H1 (cell line): Measurements from ENCODE around the gene ASMTL. TPM values are rescaled to one million over a fixed set of nuclear protein-coding genes. Genes with fewer than 3 reads are reported as not detected.
A peak's percentile ranks its signal among the peaks of the same experiment; 100 is the strongest.

Experiments
- CTCF ChIA-PET: fragments of 300-600 bp; sonication (Branson Sonifier 250); formaldehyde crosslinking; loops from one replicate; lab custom pipeline; 2021; ENCODE audit not compliant: partially characterized antibody; lab: Charles Lee
- POLR2A ChIA-PET: fragments of 300-600 bp; sonication (Branson Sonifier 250); formaldehyde crosslinking; loops from one replicate; lab custom pipeline; 2021; ENCODE audit warnings: inconsistent platforms; ENCODE audit not compliant: partially characterized antibody; lab: Charles Lee
- DNase-seq, 2 experiments: peaks; one replicate each; pipeline versions ENCODE4 v3.0.0 to v3.0.0-alpha.2; 2010 to 2022; ENCODE audit warnings: low spot score in 2 of 2, low read depth in 1 of 2, mixed read lengths in 1 of 2
- FAIRE-seq: peaks from 2 replicates; lab custom pipeline; 2011; peaks lifted over from hg19 to GRCh38; lab: Jason Lieb, UNC
- H2AFZ ChIP-seq: 2 replicates; pipeline ENCODE4 v1.8.1; 2012; ENCODE audit warnings: low read length, inconsistent platforms
- H2AK5ac ChIP-seq: 2 replicates; pipeline ENCODE4 v1.6.1; 2013; ENCODE audit warnings: low read depth, low read length
- H2BK120ac ChIP-seq: replicated peaks from 2 replicates; pipeline ENCODE3; 2013; ENCODE audit warnings: low read depth, low read length, inconsistent platforms
- H2BK12ac ChIP-seq: 2 replicates; pipeline ENCODE4 v1.6.1; 2013; ENCODE audit warnings: low read depth, low read length
- H2BK15ac ChIP-seq: 2 replicates; pipeline ENCODE4 v1.6.1; 2013; ENCODE audit warnings: low read length
- H2BK20ac ChIP-seq: 2 replicates; pipeline ENCODE4 v1.6.1; 2013; ENCODE audit warnings: low read length
- H2BK5ac ChIP-seq: 2 replicates; pipeline ENCODE4 v1.6.1; 2013; ENCODE audit warnings: low read depth, low read length
- H3K14ac ChIP-seq: 2 replicates; pipeline ENCODE4 v1.6.1; 2013; ENCODE audit warnings: inconsistent platforms; ENCODE audit not compliant: insufficient read length
- H3K18ac ChIP-seq: 2 replicates; pipeline ENCODE4 v1.6.1; 2013; ENCODE audit warnings: low read length; ENCODE audit errors: extremely low read depth
- H3K23ac ChIP-seq: 2 replicates; pipeline ENCODE4 v1.6.1; 2013; ENCODE audit warnings: inconsistent platforms; ENCODE audit not compliant: insufficient read length
- H3K23me2 ChIP-seq: 2 replicates; pipeline ENCODE4 v1.6.1; 2013; ENCODE audit warnings: low read depth, low read length
- H3K27ac ChIP-seq: 2 replicates; pipeline ENCODE4 v1.6.1; 2011; ENCODE audit warnings: low read depth, low read length, inconsistent platforms
- H3K27me3 ChIP-seq, 4 experiments: replicated peaks in 1 of 4; 1 replicate in 1 of 4; 2 replicates in 3 of 4; pipeline versions ENCODE4 v1.6.1 to v1.8.1; 2011 to 2013; ENCODE audit warnings: low read length in 3 of 4, mild to moderate bottlenecking in 3 of 4, inconsistent platforms in 2 of 4, mixed read lengths in 2 of 4, moderate library complexity in 1 of 4; ENCODE audit not compliant: control insufficient read depth in 3 of 4, insufficient read depth in 3 of 4; ENCODE audit errors: extremely low read depth in 1 of 4
- H3K36me3 ChIP-seq, 4 experiments: 2 replicates each; pipeline versions ENCODE4 v1.6.1 to v1.8.1; 2011 to 2013; ENCODE audit warnings: mild to moderate bottlenecking in 4 of 4, low read length in 3 of 4, moderate library complexity in 2 of 4, control low read depth in 1 of 4, inconsistent platforms in 1 of 4; ENCODE audit not compliant: insufficient read depth in 4 of 4, control insufficient read depth in 2 of 4
- H3K4ac ChIP-seq: replicated peaks from 2 replicates; pipeline ENCODE3; 2013; ENCODE audit warnings: low read length, low read depth, mixed read lengths, inconsistent platforms; ENCODE audit not compliant: insufficient read length
- H3K4me1 ChIP-seq, 4 experiments: replicated peaks in 1 of 4; 1 replicate in 1 of 4; 2 replicates in 3 of 4; pipeline versions ENCODE4 v1.6.1 to v1.8.1; 2011 to 2013; ENCODE audit warnings: low read length in 3 of 4, inconsistent platforms in 2 of 4, mixed read lengths in 1 of 4; ENCODE audit not compliant: insufficient read depth in 4 of 4, control insufficient read depth in 3 of 4
- H3K4me2 ChIP-seq, 2 experiments: 2 replicates each; pipeline versions ENCODE4 v1.6.1 to v1.8.1; 2011 to 2013; ENCODE audit warnings: low read depth in 2 of 2, low read length in 2 of 2, control low read depth in 1 of 2, inconsistent platforms in 1 of 2, mild to moderate bottlenecking in 1 of 2; ENCODE audit not compliant: insufficient read depth in 1 of 2
- H3K4me3 ChIP-seq, 4 experiments: fragments of 200-600, 300-600 bp in 1 of 4; sonication (generic), shearing (Covaris generic), sonication (Bioruptor Twin) in 1 of 4; 2 replicates each; pipeline versions ENCODE4 v1.5.1 to v1.8.1; 2011 to 2016; ENCODE audit warnings: low read length in 4 of 4, low read depth in 3 of 4, control low read depth in 2 of 4, inconsistent platforms in 2 of 4, mild to moderate bottlenecking in 2 of 4, mixed read lengths in 1 of 4, moderate library complexity in 1 of 4; ENCODE audit not compliant: insufficient read depth in 2 of 4; ENCODE audit errors: extremely low read depth in 1 of 4
- H3K56ac ChIP-seq: replicated peaks from 2 replicates; pipeline ENCODE3; 2013; ENCODE audit warnings: low read depth, mild to moderate bottlenecking, mixed read lengths, low read length, inconsistent platforms; ENCODE audit not compliant: insufficient read length
- H3K79me1 ChIP-seq: 2 replicates; pipeline ENCODE4 v1.6.1; 2013; ENCODE audit warnings: low read depth, low read length, control low read depth
- H3K79me2 ChIP-seq, 2 experiments: 2 replicates each; pipeline versions ENCODE4 v1.6.1 to v1.8.1; 2012 to 2013; ENCODE audit warnings: low read length in 2 of 2, mild to moderate bottlenecking in 2 of 2, inconsistent platforms in 1 of 2; ENCODE audit not compliant: insufficient read depth in 2 of 2, control insufficient read depth in 1 of 2
- H3K9ac ChIP-seq, 4 experiments: replicated peaks in 1 of 4; 1 replicate in 1 of 4; 2 replicates in 3 of 4; pipeline versions ENCODE4 v1.6.1 to v1.8.1; 2011 to 2013; ENCODE audit warnings: low read depth in 3 of 4, low read length in 3 of 4, control low read depth in 2 of 4, mild to moderate bottlenecking in 2 of 4, moderate library complexity in 2 of 4, inconsistent platforms in 1 of 4; ENCODE audit errors: extremely low read depth in 1 of 4
- H3K9me3 ChIP-seq, 2 experiments: 2 replicates each; pipeline versions ENCODE4 v1.6.1 to v1.8.1; 2012 to 2013; ENCODE audit warnings: mild to moderate bottlenecking in 2 of 2, moderate library complexity in 2 of 2, control low read depth in 1 of 2, inconsistent platforms in 1 of 2, low read depth in 1 of 2, low read length in 1 of 2, mixed read lengths in 1 of 2; ENCODE audit not compliant: insufficient read depth in 2 of 2
- H4K20me1 ChIP-seq, 2 experiments: replicated peaks in 1 of 2; 2 replicates each; pipeline versions ENCODE3 to v1.8.1; 2011 to 2013; ENCODE audit warnings: inconsistent platforms in 2 of 2, low read length in 2 of 2, mild to moderate bottlenecking in 1 of 2; ENCODE audit not compliant: insufficient read depth in 2 of 2, control insufficient read depth in 1 of 2
- H4K5ac ChIP-seq: 2 replicates; pipeline ENCODE4 v1.6.1; 2013; ENCODE audit warnings: low read length, low read depth, mixed read lengths, inconsistent platforms; ENCODE audit not compliant: insufficient read length
- H4K8ac ChIP-seq: 2 replicates; pipeline ENCODE4 v1.8.0; 2013; ENCODE audit warnings: mild to moderate bottlenecking, moderate library complexity, low read length, inconsistent platforms; ENCODE audit not compliant: insufficient read depth; ENCODE audit errors: extremely low read depth
- H4K91ac ChIP-seq: replicated peaks from 2 replicates; pipeline ENCODE3; 2013; ENCODE audit warnings: low read length, mixed read lengths, inconsistent platforms; ENCODE audit not compliant: insufficient read length
- EP300 ChIP-seq, 2 experiments: IDR thresholded peaks; 1 replicate in 1 of 2; 2 replicates in 1 of 2; pipeline ENCODE4 v1.6.1; 2011 to 2012; ENCODE audit warnings: low read depth in 2 of 2, low read length in 2 of 2, mild to moderate bottlenecking in 2 of 2, borderline replicate concordance in 1 of 2, inconsistent platforms in 1 of 2, moderate library complexity in 1 of 2
- POLR2AphosphoS5 ChIP-seq: IDR thresholded peaks from 2 replicates; pipeline ENCODE4 v1.6.1; 2011; ENCODE audit warnings: low read depth, low read length
- RNF2 ChIP-seq: fragments of 200-900, 300-1000 bp; sonication (generic); IDR thresholded peaks from 2 replicates; pipeline ENCODE4 v1.7.1; 2016; ENCODE audit warnings: borderline replicate concordance, low read depth, mild to moderate bottlenecking, antibody characterized with exemption, low read length; ENCODE audit not compliant: poor library complexity, severe bottlenecking; ENCODE audit errors: missing control alignments
- SIN3A ChIP-seq, 2 experiments: IDR thresholded peaks in 1 of 2; conservative IDR thresholded peaks in 1 of 2; 2 replicates each; pipeline ENCODE4 v1.6.1; 2011 to 2012; ENCODE audit warnings: low read length in 2 of 2, improper control_type of control experiment in 1 of 2, low read depth in 1 of 2, mild to moderate bottlenecking in 1 of 2
- SUZ12 ChIP-seq: fragments of 200-600 bp; sonication (generic); IDR thresholded peaks from 2 replicates; pipeline ENCODE4 v1.6.1; 2012; ENCODE audit warnings: mild to moderate bottlenecking, inconsistent platforms, low read length, moderate library complexity, mixed read lengths
- WGBS, 2 experiments: shearing (Covaris generic) in 1 of 2; methylation state at CpG; one replicate each; pipeline versions ENCODE4 v1.1.6 to v1.1.7; 2013 to 2015; ENCODE audit warnings: low lambda C conversion rate in 2 of 2, mixed read lengths in 2 of 2, inconsistent platforms in 1 of 2, low coverage in 1 of 2, missing lambda C conversion rate in 1 of 2; ENCODE audit not compliant: insufficient replicate concordance in 2 of 2, insufficient coverage in 1 of 2, insufficient read length in 1 of 2; ENCODE audit errors: extremely low coverage in 1 of 2, missing lambda C conversion rate in 1 of 2; 5-methylcytosine and 5-hydroxymethylcytosine counted together
- polyA plus RNA-seq, 7 experiments: library from polyadenylated mRNA; depleted of rRNA in 3 of 7; stranded (reverse) in 5 of 7; unstranded in 2 of 7; fragments of >200 nt in 5 of 7; fragments of 200-250 nt in 2 of 7; gene quantifications; 1 replicate in 5 of 7; 2 replicates in 1 of 7; 4 replicates in 1 of 7; pipeline versions ENCODE4 v1.2.1 to v1.2.3, GENCODE V29; 2011 to 2013; ENCODE audit warnings: missing spikeins in 2 of 7, mixed read lengths in 2 of 7
- total RNA-seq: library from RNA; stranded (reverse); fragmentation: NEBNext Ultra II Directional; extraction: Animal tissue kit (Norgen Biotek cat#: 25700); gene quantifications from 2 replicates; pipeline ENCODE4 v1.2.1, GENCODE V29; 2021
- TF ChIP-seq, protein P1 (sequence below): IDR thresholded peaks from 2 replicates; pipeline ENCODE4 v1.6.1; 2011; ENCODE audit warnings: low read length, improper control_type of control experiment

ASMTL gene
- total and polyA plus RNA-seq, 2 of the 8 experiments (the other 6 are each of a cell fraction or from before 2014, with no cell fraction given), result 75.6 to 81.4 TPM

DNA sequence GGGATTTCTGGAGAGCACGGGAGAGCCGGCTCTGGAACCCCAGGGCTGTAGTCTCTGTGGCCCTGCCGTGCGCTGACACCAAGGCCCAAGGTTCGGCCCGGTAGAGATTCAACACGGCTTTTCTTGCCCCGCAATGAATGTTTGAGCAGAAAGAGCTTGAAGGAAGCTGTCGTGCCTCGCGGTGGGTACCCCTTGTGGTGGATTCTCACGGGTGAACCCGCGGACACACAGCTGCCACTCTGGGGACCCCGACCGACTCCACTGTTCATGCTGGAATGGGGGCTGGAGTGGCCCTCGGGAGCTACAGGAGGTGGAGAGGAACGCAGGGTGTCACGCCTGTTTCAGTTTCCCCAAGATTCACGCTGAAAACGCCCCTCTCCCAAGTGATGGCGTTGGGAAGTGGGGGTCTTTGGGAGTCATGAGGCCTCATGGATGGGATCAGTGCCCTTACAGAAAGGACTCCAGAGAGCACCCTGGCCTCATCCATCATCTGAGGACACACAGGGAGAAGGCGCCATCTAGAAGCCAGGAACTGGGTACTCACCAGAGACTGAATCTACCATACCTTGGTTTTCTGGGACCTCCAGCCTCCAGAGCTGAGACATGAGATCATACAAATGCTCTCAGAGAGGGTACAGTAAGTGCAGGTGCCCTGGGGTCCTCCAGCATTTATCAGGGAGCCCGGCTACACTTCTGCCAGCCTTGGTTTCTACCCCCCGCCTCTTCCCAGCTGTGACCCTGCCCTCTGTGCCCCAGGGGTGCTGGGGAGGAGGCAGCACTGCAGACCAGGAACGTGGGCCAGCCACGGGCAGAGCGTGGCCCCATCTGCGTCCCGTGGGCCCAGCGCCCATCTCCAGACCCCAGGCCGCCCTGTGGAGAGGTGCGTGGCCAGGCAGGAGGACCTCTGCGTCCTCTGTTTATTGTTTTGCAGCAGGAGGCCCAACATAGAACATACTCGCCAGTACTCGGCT, 67.2 kb downstream of the ASMTL start:
- CTCF ChIA-PET, result no interaction called here
- no peak overlapping the region for H3K4me2 ChIP-seq
- no peak overlapping the region for H4K5ac ChIP-seq
- no peak overlapping the region for H3K4me3 ChIP-seq
- peaks cover 0 to 3% (median 2%) of the 10 kb centered on the region in 4 experiments; a peak in 6 of 7 replicates for H3K4me1 ChIP-seq
- no peaks in the 10 kb centered on the region for H3K79me1 ChIP-seq
- H3K23ac ChIP-seq, result no peak overlapping the region
- WGBS, 2 experiments, result 93% methylated on average over 36 of the region's 36 CpGs; no CpG with 5 or more reads in 1 of the 2 experiments
- no peak overlapping the region for H2AK5ac ChIP-seq
- H2BK5ac ChIP-seq, result no peak overlapping the region
- no peak overlapping the region for H4K91ac ChIP-seq
- H3K27me3 ChIP-seq, result no peaks in the 10 kb centered on the region
- no peak overlapping the region for H2BK15ac ChIP-seq
- H3K23me2 ChIP-seq, result no peaks in the 10 kb centered on the region
- H3K9me3 ChIP-seq, result no peaks in the 10 kb centered on the region
- H3K79me2 ChIP-seq, result peaks cover 18 to 37% of the 10 kb centered on the region in 2 experiments
- H2BK12ac ChIP-seq, result no peak overlapping the region
- H3K56ac ChIP-seq, result no peak overlapping the region
- no peak overlapping the region for H2BK120ac ChIP-seq
- H3K18ac ChIP-seq, result no peak overlapping the region
- H3K27ac ChIP-seq, result no peak overlapping the region
- no peak overlapping the region for H2BK20ac ChIP-seq
- no peak overlapping the region for H2AFZ ChIP-seq
- H3K14ac ChIP-seq, result no peak overlapping the region
- H3K4ac ChIP-seq, result no peak overlapping the region
- peak in 1 of 2 experiments; percentile 45 for DNase-seq
- peak overlapping the region; percentile 72; the same call in 1 of the 2 replicates for H4K8ac ChIP-seq
- H3K36me3 ChIP-seq, result peaks cover 57 to 72% (median 62%) of the 10 kb centered on the region in 4 experiments
- no peak overlapping the region for H3K9ac ChIP-seq
- FAIRE-seq, result no peak
- POLR2A ChIA-PET, result no interaction called here
- peaks cover 34 to 40% of the 10 kb centered on the region in 2 experiments for H4K20me1 ChIP-seq
- TF ChIP-seq EP300 (IDR thresholded peaks at IDR 0.05; ENCODE audit: borderline replicate concordance in 1 of 2, low read depth in 2 of 2, low read length in 2 of 2) (no peak), RNF2 (no peak), SUZ12 (no peak), POLR2AphosphoS5 (peak; percentile 85), SIN3A (conservative IDR thresholded peaks at IDR 0.05 in 1 of 2, IDR thresholded peaks at IDR 0.05 in 1 of 2; ENCODE audit: low read depth in 1 of 2, low read length in 2 of 2) (no peak)
- TF ChIP-seq, protein P1, sequence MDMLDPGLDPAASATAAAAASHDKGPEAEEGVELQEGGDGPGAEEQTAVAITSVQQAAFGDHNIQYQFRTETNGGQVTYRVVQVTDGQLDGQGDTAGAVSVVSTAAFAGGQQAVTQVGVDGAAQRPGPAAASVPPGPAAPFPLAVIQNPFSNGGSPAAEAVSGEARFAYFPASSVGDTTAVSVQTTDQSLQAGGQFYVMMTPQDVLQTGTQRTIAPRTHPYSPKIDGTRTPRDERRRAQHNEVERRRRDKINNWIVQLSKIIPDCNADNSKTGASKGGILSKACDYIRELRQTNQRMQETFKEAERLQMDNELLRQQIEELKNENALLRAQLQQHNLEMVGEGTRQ, result peak; percentile 2; the same call in 1 of the 2 replicates
